SK-N-SH (cell line): ENCODE measurements around the gene KCNQ2. TPM values are rescaled to one million over a fixed set of nuclear protein-coding genes. Genes with fewer than 3 reads are reported as not detected.

Source experiments
- CTCF ChIA-PET: fragments of 300-600, 350-600 bp; formaldehyde crosslinking; extraction: SDS; loops from one replicate; lab custom pipeline; 2021; lab: Yijun Ruan, JAX
- POLR2A ChIA-PET: fragments of 350-600 bp; sonication (Branson Sonifier 250); formaldehyde crosslinking; extraction: SDS; loops from one replicate; lab custom pipeline; 2020; ENCODE audit warnings: antibody characterized with exemption, inconsistent platforms; lab: Yijun Ruan, JAX
- DNase-seq: peaks from one replicate; pipeline ENCODE4 v3.0.0; 2012
- H2AFZ ChIP-seq: fragments of 200-600 bp; sonication (generic); 2 replicates; pipeline ENCODE4 v1.8.1; 2016; ENCODE audit warnings: antibody characterized with exemption, mild to moderate bottlenecking, low read depth
- H3F3A ChIP-seq: fragments of 200-600 bp; sonication (generic); replicated peaks from 2 replicates; pipeline ENCODE3; 2016; ENCODE audit warnings: antibody characterized with exemption, mild to moderate bottlenecking; ENCODE audit not compliant: insufficient read depth
- H3K27ac ChIP-seq, 2 experiments: fragments of 200-500 bp in 1 of 2; fragments of 200-600 bp in 1 of 2; sonication (Bioruptor generic) in 1 of 2; sonication (generic), shearing (Covaris generic) in 1 of 2; 2 replicates each; pipeline versions ENCODE4 v1.5.1 to v1.6.1; 2014 to 2016; ENCODE audit warnings: low read depth in 2 of 2, inconsistent platforms in 1 of 2, low read length in 1 of 2, mild to moderate bottlenecking in 1 of 2, mixed read lengths in 1 of 2
- H3K27me3 ChIP-seq: fragments of 200-600 bp; sonication (generic), shearing (Covaris generic); 2 replicates; pipeline ENCODE4 v1.6.1; 2016; ENCODE audit warnings: mixed run types; ENCODE audit not compliant: insufficient read depth
- H3K36me3 ChIP-seq, 2 experiments: fragments of 200-500 bp in 1 of 2; fragments of 200-600 bp in 1 of 2; sonication (Bioruptor generic) in 1 of 2; sonication (generic) in 1 of 2; replicated peaks in 1 of 2; 2 replicates each; pipeline versions ENCODE3 to v1.5.1; 2014 to 2016; ENCODE audit warnings: low read length in 1 of 2, mild to moderate bottlenecking in 1 of 2; ENCODE audit not compliant: insufficient read depth in 2 of 2, control insufficient read depth in 1 of 2
- H3K4me1 ChIP-seq, 2 experiments: fragments of 200-500 bp in 1 of 2; fragments of 200-600 bp in 1 of 2; sonication (Bioruptor generic) in 1 of 2; sonication (generic), shearing (Covaris generic) in 1 of 2; 2 replicates each; pipeline versions ENCODE4 v1.5.1 to v1.6.1; 2014 to 2016; ENCODE audit warnings: low read depth in 1 of 2, low read length in 1 of 2, mixed run types in 1 of 2; ENCODE audit not compliant: insufficient read depth in 2 of 2, control insufficient read depth in 1 of 2
- H3K4me2 ChIP-seq: fragments of 200-600 bp; sonication (generic), shearing (Covaris generic); 2 replicates; pipeline ENCODE4 v1.6.1; 2017; ENCODE audit warnings: mixed run types
- H3K4me3 ChIP-seq, 2 experiments: fragments of 200-500 bp in 1 of 2; fragments of 200-600 bp in 1 of 2; sonication (Bioruptor generic) in 1 of 2; sonication (generic), shearing (Covaris generic) in 1 of 2; 2 replicates each; pipeline versions ENCODE4 v1.5.1 to v1.8.1; 2014 to 2016; ENCODE audit warnings: low read depth in 2 of 2, inconsistent platforms in 1 of 2, low read length in 1 of 2, mild to moderate bottlenecking in 1 of 2, mixed read lengths in 1 of 2, moderate library complexity in 1 of 2
- H3K79me2 ChIP-seq: fragments of 200-600 bp; sonication (generic); 2 replicates; pipeline ENCODE4 v1.8.1; 2017; ENCODE audit warnings: mild to moderate bottlenecking; ENCODE audit not compliant: insufficient read depth
- H3K9ac ChIP-seq: fragments of 200-600 bp; sonication (generic); 2 replicates; pipeline ENCODE4 v1.6.1; 2017; ENCODE audit warnings: mixed run types
- H3K9me2 ChIP-seq: fragments of 200-600 bp; sonication (generic); 2 replicates; pipeline ENCODE4 v1.6.1; 2017; ENCODE audit warnings: mixed run types
- H3K9me3 ChIP-seq: fragments of 200-600 bp; sonication (generic); 2 replicates; pipeline ENCODE4 v1.6.1; 2017; ENCODE audit warnings: mixed run types, mild to moderate bottlenecking, moderate library complexity
- H4K20me1 ChIP-seq: fragments of 200-600 bp; sonication (generic); 2 replicates; pipeline ENCODE4 v1.6.1; 2017; ENCODE audit warnings: mild to moderate bottlenecking, mixed run types; ENCODE audit not compliant: insufficient read depth
- CHD2 ChIP-seq: fragments of 150-350 bp; IDR thresholded peaks from 2 replicates; pipeline ENCODE4 v1.6.1; 2018; ENCODE audit warnings: low read length; ENCODE audit not compliant: partially characterized antibody
- ELF1 ChIP-seq: IDR thresholded peaks from 2 replicates; pipeline ENCODE4 v1.4.0; 2012
- EP300 ChIP-seq, 2 experiments: IDR thresholded peaks; 2 replicates each; pipeline versions ENCODE4 v1.4.0 to v1.6.1; 2012; ENCODE audit warnings: borderline replicate concordance in 1 of 2, low read depth in 1 of 2, low read length in 1 of 2
- FOSL2 ChIP-seq: IDR thresholded peaks from 2 replicates; pipeline ENCODE4 v1.4.0; 2012; ENCODE audit warnings: low read depth, mild to moderate bottlenecking, moderate library complexity, borderline replicate concordance
- FOXJ3 ChIP-seq: sonication (generic); formaldehyde crosslinking; IDR thresholded peaks from 2 replicates; pipeline ENCODE4 v1.5.1; 2020; ENCODE audit warnings: mild to moderate bottlenecking, missing genetic modification reagents
- FOXM1 ChIP-seq: IDR thresholded peaks from 2 replicates; pipeline ENCODE4 v1.4.0; 2012; ENCODE audit warnings: low read depth, mild to moderate bottlenecking
- NFIC ChIP-seq: IDR thresholded peaks from 2 replicates; pipeline ENCODE4 v1.4.0; 2012; ENCODE audit warnings: borderline replicate concordance
- POLR2AphosphoS5 ChIP-seq: IDR thresholded peaks from 2 replicates; pipeline ENCODE4 v1.6.1; 2012; ENCODE audit warnings: low read depth, low read length
- RXRA ChIP-seq: IDR thresholded peaks from 2 replicates; pipeline ENCODE4 v1.4.0; 2012; ENCODE audit warnings: low read depth, mild to moderate bottlenecking, borderline replicate concordance
- SIN3A ChIP-seq: IDR thresholded peaks from 2 replicates; pipeline ENCODE4 v1.6.1; 2012; ENCODE audit warnings: low read depth, mild to moderate bottlenecking, low read length, moderate library complexity, borderline replicate concordance
- SMC3 ChIP-seq: IDR thresholded peaks from 2 replicates; pipeline ENCODE4 v1.6.1; 2012; ENCODE audit warnings: low read depth, low read length, improper control_type of control experiment
- TAF1 ChIP-seq: IDR thresholded peaks from 2 replicates; pipeline ENCODE4 v1.6.1; 2012; ENCODE audit warnings: low read depth, mild to moderate bottlenecking, low read length, moderate library complexity, borderline replicate concordance
- TEAD4 ChIP-seq: IDR thresholded peaks from 2 replicates; pipeline ENCODE4 v1.4.0; 2012; ENCODE audit warnings: mild to moderate bottlenecking, borderline replicate concordance; ENCODE audit not compliant: insufficient read depth
- WGBS: methylation state at CpG from one replicate; pipeline ENCODE4 v1.1.6; 2017; ENCODE audit warnings: low lambda C conversion rate; 5-methylcytosine and 5-hydroxymethylcytosine counted together
- polyA plus RNA-seq, 3 experiments: library from polyadenylated mRNA; depleted of rRNA; stranded (reverse); fragments of >200 nt; gene quantifications; 2 replicates each; pipeline ENCODE4 v1.2.3, GENCODE V29; 2012
- TF ChIP-seq, protein P1 (sequence below): fragments of 150-350 bp; IDR thresholded peaks from 2 replicates; pipeline ENCODE4 v1.6.1; 2016; ENCODE audit warnings: mild to moderate bottlenecking, low read depth, low read length
- TF ChIP-seq, protein P2 (sequence below): fragments of 200-600 bp; sonication (generic); IDR thresholded peaks from 2 replicates; pipeline ENCODE4 v1.6.1; 2017; ENCODE audit warnings: antibody characterized with exemption, mild to moderate bottlenecking, moderate library complexity
- TF ChIP-seq, protein P3 (sequence below): IDR thresholded peaks from 2 replicates; pipeline ENCODE4 v1.4.0; 2012; ENCODE audit warnings: low read depth
- TF ChIP-seq, protein P4 (sequence below): fragments of 150-350 bp; IDR thresholded peaks from 2 replicates; pipeline ENCODE4 v1.6.1; 2017; ENCODE audit warnings: antibody characterized with exemption, low read length, low read depth, borderline replicate concordance
- TF ChIP-seq, protein P5 (sequence below): IDR thresholded peaks from 2 replicates; pipeline ENCODE4 v1.4.0; 2012; ENCODE audit warnings: low read depth, borderline replicate concordance

KCNQ2 gene
- polyA plus RNA-seq, 1 of the 3 experiments (the other 2 are of a cell fraction) = 3.9 TPM

DNA sequence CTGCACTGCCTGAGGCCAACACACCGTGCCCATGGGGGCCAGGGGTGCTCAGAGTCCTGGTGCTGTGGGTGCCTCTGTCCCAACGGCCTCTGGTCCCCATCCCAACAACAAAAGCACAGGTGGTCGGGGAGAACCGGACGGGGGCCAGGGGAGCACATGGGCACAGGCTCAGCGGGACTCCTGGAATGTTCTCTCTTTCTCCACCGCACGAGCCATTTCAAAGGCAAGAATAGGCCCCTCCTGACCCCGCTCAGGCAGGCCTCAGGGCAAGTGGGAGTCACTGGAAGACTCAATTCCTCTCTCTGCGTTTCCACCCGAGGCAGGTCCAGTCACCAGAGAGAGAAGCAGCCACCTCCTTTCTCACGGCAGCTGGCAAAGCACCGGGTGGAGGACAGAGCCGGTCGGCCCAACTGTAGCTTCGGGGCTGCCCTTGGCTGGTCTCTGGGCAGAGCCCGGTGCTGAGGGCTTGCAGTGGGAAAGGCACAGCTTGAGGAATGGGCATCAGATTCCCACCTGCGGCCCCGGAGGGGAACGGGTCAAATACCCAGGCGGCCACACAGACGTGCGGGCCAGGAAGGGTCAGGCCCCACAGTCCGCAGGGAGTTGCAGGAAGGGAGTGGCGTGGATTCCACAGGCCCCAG lies 55.2 kb downstream of the KCNQ2 start:
- H3K9me3 ChIP-seq = no peaks in the 10 kb centered on the region
- H3K36me3 ChIP-seq = no peaks in the 10 kb centered on the region
- no peak overlapping the region for H3K4me3 ChIP-seq
- H3K4me2 ChIP-seq = no peak overlapping the region
- H3K27ac ChIP-seq = peak overlapping the region in 1 of 2 experiments; percentile 74; a peak in 2 of 4 replicates
- H3K79me2 ChIP-seq = no peaks in the 10 kb centered on the region
- no peaks in the 10 kb centered on the region for H3K9me2 ChIP-seq
- no peak for DNase-seq
- H2AFZ ChIP-seq = no peak overlapping the region
- ChIA-PET POLR2A (interaction anchor here (0.6 kb wide), 1 partner anchor 42 kb away, joined by 3 read pairs; no protein-coding TSS in a partner anchor), CTCF (no interaction called here)
- H4K20me1 ChIP-seq = no peaks in the 10 kb centered on the region
- H3K27me3 ChIP-seq = no peaks in the 10 kb centered on the region
- H3F3A ChIP-seq = no peaks in the 10 kb centered on the region
- peaks cover 0 to 23% of the 10 kb centered on the region in 2 experiments; a peak in 1 of 4 replicates for H3K4me1 ChIP-seq
- H3K9ac ChIP-seq = no peak overlapping the region
- TF ChIP-seq, protein P1, sequence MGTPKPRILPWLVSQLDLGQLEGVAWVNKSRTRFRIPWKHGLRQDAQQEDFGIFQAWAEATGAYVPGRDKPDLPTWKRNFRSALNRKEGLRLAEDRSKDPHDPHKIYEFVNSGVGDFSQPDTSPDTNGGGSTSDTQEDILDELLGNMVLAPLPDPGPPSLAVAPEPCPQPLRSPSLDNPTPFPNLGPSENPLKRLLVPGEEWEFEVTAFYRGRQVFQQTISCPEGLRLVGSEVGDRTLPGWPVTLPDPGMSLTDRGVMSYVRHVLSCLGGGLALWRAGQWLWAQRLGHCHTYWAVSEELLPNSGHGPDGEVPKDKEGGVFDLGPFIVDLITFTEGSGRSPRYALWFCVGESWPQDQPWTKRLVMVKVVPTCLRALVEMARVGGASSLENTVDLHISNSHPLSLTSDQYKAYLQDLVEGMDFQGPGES = no peak
- TF ChIP-seq SIN3A (no peak), TAF1 (no peak), FOXM1 (no peak), FOSL2 (no peak), SMC3 (no peak), CHD2 (no peak), NFIC (no peak), TEAD4 (no peak), FOXJ3 (CRISPR knock-in tag) (no peak), RXRA (no peak), EP300 (IDR thresholded peaks at IDR 0.05; ENCODE audit: borderline replicate concordance in 1 of 2, low read depth in 1 of 2, low read length in 1 of 2) (no peak), ELF1 (no peak), POLR2AphosphoS5 (no peak)
- TF ChIP-seq, protein P2, sequence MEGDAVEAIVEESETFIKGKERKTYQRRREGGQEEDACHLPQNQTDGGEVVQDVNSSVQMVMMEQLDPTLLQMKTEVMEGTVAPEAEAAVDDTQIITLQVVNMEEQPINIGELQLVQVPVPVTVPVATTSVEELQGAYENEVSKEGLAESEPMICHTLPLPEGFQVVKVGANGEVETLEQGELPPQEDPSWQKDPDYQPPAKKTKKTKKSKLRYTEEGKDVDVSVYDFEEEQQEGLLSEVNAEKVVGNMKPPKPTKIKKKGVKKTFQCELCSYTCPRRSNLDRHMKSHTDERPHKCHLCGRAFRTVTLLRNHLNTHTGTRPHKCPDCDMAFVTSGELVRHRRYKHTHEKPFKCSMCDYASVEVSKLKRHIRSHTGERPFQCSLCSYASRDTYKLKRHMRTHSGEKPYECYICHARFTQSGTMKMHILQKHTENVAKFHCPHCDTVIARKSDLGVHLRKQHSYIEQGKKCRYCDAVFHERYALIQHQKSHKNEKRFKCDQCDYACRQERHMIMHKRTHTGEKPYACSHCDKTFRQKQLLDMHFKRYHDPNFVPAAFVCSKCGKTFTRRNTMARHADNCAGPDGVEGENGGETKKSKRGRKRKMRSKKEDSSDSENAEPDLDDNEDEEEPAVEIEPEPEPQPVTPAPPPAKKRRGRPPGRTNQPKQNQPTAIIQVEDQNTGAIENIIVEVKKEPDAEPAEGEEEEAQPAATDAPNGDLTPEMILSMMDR = no peak
- TF ChIP-seq, protein P3, sequence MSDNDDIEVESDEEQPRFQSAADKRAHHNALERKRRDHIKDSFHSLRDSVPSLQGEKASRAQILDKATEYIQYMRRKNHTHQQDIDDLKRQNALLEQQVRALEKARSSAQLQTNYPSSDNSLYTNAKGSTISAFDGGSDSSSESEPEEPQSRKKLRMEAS = no peak
- TF ChIP-seq, protein P4, sequence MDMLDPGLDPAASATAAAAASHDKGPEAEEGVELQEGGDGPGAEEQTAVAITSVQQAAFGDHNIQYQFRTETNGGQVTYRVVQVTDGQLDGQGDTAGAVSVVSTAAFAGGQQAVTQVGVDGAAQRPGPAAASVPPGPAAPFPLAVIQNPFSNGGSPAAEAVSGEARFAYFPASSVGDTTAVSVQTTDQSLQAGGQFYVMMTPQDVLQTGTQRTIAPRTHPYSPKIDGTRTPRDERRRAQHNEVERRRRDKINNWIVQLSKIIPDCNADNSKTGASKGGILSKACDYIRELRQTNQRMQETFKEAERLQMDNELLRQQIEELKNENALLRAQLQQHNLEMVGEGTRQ = no peak
- TF ChIP-seq, protein P5, sequence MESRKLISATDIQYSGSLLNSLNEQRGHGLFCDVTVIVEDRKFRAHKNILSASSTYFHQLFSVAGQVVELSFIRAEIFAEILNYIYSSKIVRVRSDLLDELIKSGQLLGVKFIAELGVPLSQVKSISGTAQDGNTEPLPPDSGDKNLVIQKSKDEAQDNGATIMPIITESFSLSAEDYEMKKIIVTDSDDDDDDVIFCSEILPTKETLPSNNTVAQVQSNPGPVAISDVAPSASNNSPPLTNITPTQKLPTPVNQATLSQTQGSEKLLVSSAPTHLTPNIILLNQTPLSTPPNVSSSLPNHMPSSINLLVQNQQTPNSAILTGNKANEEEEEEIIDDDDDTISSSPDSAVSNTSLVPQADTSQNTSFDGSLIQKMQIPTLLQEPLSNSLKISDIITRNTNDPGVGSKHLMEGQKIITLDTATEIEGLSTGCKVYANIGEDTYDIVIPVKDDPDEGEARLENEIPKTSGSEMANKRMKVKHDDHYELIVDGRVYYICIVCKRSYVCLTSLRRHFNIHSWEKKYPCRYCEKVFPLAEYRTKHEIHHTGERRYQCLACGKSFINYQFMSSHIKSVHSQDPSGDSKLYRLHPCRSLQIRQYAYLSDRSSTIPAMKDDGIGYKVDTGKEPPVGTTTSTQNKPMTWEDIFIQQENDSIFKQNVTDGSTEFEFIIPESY = no peak
- 58% methylated on average over 15 of the region's 25 CpGs for WGBS
